GM23338 (cell line): ENCODE measurements around the gene ALCAM. TPM values are rescaled to one million over a fixed set of nuclear protein-coding genes. Genes with fewer than 3 reads are reported as not detected.

ENCODE experiments used
- ATAC-seq: fragments of 200-7000 bp; cut with Tn5 transposase; 3 replicates; pipeline ENCODE4 v1.9.1; 2020
- DNase-seq: peaks from one replicate; pipeline ENCODE4 v3.0.0-alpha.2; 2015; ENCODE audit warnings: low spot score
- H2AFZ ChIP-seq: fragments of 200-600 bp; sonication (generic); 2 replicates; pipeline ENCODE4 v1.8.0; 2016; ENCODE audit warnings: antibody characterized with exemption, mild to moderate bottlenecking, moderate library complexity
- H3F3A ChIP-seq: fragments of 200-600 bp; sonication (generic); replicated peaks from 2 replicates; pipeline ENCODE4 v1.8.0; 2017; ENCODE audit warnings: antibody characterized with exemption, mixed run types, low read depth
- H3K27ac ChIP-seq: fragments of 200-600 bp; sonication (generic); 2 replicates; pipeline ENCODE4 v1.6.1; 2016; ENCODE audit warnings: low read depth
- H3K27me3 ChIP-seq: fragments of 200-600 bp; sonication (generic); 2 replicates; pipeline ENCODE4 v1.8.0; 2016; ENCODE audit warnings: mild to moderate bottlenecking, mixed run types, moderate library complexity; ENCODE audit not compliant: insufficient read depth
- H3K36me3 ChIP-seq: fragments of 200-600 bp; sonication (generic); 2 replicates; pipeline ENCODE4 v1.8.0; 2016; ENCODE audit warnings: mild to moderate bottlenecking; ENCODE audit not compliant: insufficient read depth
- H3K4me1 ChIP-seq: fragments of 200-600 bp; sonication (generic); 2 replicates; pipeline ENCODE4 v1.8.0; 2016; ENCODE audit warnings: mild to moderate bottlenecking, moderate library complexity; ENCODE audit not compliant: insufficient read depth
- H3K4me2 ChIP-seq: fragments of 200-600 bp; sonication (generic); 2 replicates; pipeline ENCODE4 v1.7.1; 2017; ENCODE audit warnings: mixed run types
- H3K4me3 ChIP-seq: fragments of 200-600 bp; sonication (generic); 2 replicates; pipeline ENCODE4 v1.6.1; 2016; ENCODE audit warnings: mixed run types
- H3K79me2 ChIP-seq: fragments of 200-600 bp; sonication (generic); replicated peaks from 2 replicates; pipeline ENCODE4 v1.8.0; 2017; ENCODE audit warnings: mild to moderate bottlenecking; ENCODE audit not compliant: insufficient read depth
- H3K9me2 ChIP-seq: fragments of 200-600 bp; sonication (generic); 2 replicates; pipeline ENCODE4 v1.8.0; 2017; ENCODE audit not compliant: insufficient read depth
- H4K20me1 ChIP-seq: fragments of 200-600 bp; sonication (generic); replicated peaks from 2 replicates; pipeline ENCODE4 v1.8.0; 2017; ENCODE audit warnings: mild to moderate bottlenecking; ENCODE audit not compliant: insufficient read depth
- H3K27ac Mint-ChIP-seq: 2 replicates; pipeline ENCODE4 v1.8.0; 2020; ENCODE audit warnings: inconsistent platforms, mild to moderate bottlenecking, moderate library complexity, mixed read lengths
- H3K27me3 Mint-ChIP-seq: 3 replicates; pipeline ENCODE4 v1.8.0; 2022; ENCODE audit warnings: low read depth, mild to moderate bottlenecking, moderate library complexity, mixed read lengths, inconsistent platforms; ENCODE audit not compliant: insufficient read depth, poor library complexity
- H3K36me3 Mint-ChIP-seq: 3 replicates; pipeline ENCODE4 v1.8.0; 2021; ENCODE audit warnings: low read depth, mild to moderate bottlenecking, inconsistent platforms, moderate library complexity, mixed read lengths
- H3K4me1 Mint-ChIP-seq: 3 replicates; pipeline ENCODE4 v1.8.0; 2020; ENCODE audit warnings: mild to moderate bottlenecking, inconsistent platforms, mixed read lengths
- H3K4me3 Mint-ChIP-seq: 3 replicates; pipeline ENCODE4 v1.8.0; 2021; ENCODE audit warnings: moderate library complexity, mild to moderate bottlenecking, inconsistent platforms, mixed read lengths
- H3K9me3 Mint-ChIP-seq: 3 replicates; pipeline ENCODE4 v1.8.0; 2020; ENCODE audit warnings: moderate library complexity, mild to moderate bottlenecking, inconsistent platforms, mixed read lengths
- CREB1 ChIP-seq: fragments of 250-450 bp; sonication (Bioruptor Pico); IDR thresholded peaks from 2 replicates; pipeline ENCODE4 v1.5.0; 2020; ENCODE audit warnings: low read depth, mild to moderate bottlenecking, moderate library complexity
- JUNB ChIP-seq: IDR thresholded peaks from one replicate; pipeline ENCODE4 v1.6.1; 2016; ENCODE audit warnings: antibody characterized with exemption; ENCODE audit not compliant: unreplicated experiment
- NANOG ChIP-seq: IDR thresholded peaks from 2 replicates; pipeline ENCODE4 v1.6.1; 2016; ENCODE audit warnings: antibody characterized with exemption, borderline replicate concordance
- POLR2AphosphoS5 ChIP-seq: IDR thresholded peaks from 2 replicates; pipeline ENCODE4 v1.6.1; 2016; ENCODE audit warnings: antibody characterized with exemption, low read depth
- STAT1 ChIP-seq: IDR thresholded peaks from one replicate; pipeline ENCODE4 v1.6.1; 2016; ENCODE audit warnings: antibody characterized with exemption; ENCODE audit not compliant: unreplicated experiment
- ZNF114 ChIP-seq: fragments of 250-450 bp; sonication (Bioruptor Pico); IDR thresholded peaks from 2 replicates; pipeline ENCODE4 v1.5.0; 2020; ENCODE audit warnings: mild to moderate bottlenecking, moderate library complexity
- ZNF331 ChIP-seq: fragments of 250-450 bp; sonication (Bioruptor Pico); IDR thresholded peaks from 2 replicates; pipeline ENCODE4 v1.5.0; 2020; ENCODE audit warnings: low read depth, mild to moderate bottlenecking, moderate library complexity
- polyA plus RNA-seq: library from polyadenylated mRNA; unstranded; fragments of >200 nt; fragmentation: Nextera tagmentation; extraction: Ambion mirVana; gene quantifications from 2 replicates; pipeline ENCODE4 v1.2.1, GENCODE V29; 2016
- total RNA-seq: library from RNA; depleted of rRNA; stranded (reverse); fragments of >200 nt; shearing (Covaris generic); gene quantifications from 2 replicates; pipeline ENCODE4 v1.2.3, GENCODE V29; 2014
- TF ChIP-seq, protein P1 (sequence below): IDR thresholded peaks from one replicate; pipeline ENCODE4 v1.6.1; 2018; ENCODE audit warnings: antibody characterized with exemption; ENCODE audit not compliant: unreplicated experiment
- TF ChIP-seq, protein P2 (sequence below): fragments of 250-450 bp; sonication (Bioruptor Pico); IDR thresholded peaks from 2 replicates; pipeline ENCODE4 v1.5.0; 2020; ENCODE audit warnings: mild to moderate bottlenecking, moderate library complexity
- TF ChIP-seq, protein P3 (sequence below): IDR thresholded peaks from 2 replicates; pipeline ENCODE4 v1.6.1; 2016; ENCODE audit warnings: antibody characterized with exemption

ALCAM gene
- total and polyA plus RNA-seq, 2 experiments from 2014 or later: 11.3 to 36.0 TPM

DNA sequence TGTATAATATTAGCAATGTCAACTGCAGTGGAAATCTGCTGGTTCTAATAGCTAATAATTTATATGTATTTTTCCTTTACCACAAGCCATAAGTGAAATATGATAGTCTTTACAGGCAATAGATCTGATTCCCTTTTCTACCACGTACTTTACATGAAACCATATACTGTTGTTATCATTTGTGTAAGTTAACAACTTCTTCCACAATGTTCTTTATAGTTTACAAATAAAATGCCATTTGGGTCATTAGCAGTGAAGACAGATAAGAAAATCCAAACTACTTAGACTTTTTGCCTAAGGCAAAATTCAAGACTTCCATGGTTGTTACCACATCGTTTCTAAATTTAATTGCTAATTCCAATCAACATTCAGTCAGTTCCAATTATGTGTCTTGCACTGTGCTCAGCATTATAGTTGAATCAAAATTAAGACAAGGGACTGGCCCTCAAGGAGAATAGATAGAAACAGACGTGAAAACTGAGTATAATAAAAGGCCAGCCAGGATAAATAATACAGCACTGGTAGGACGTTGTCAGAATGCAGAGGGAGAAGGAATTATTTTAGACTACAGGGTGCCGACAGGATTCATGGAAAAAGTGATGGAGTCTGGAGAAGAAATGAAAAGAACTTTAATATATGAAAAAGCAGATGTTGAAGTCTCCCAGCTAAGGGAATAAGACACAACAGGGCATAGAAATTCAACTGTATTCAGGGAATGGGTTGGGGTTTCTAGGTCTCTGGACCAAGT, 249.8 kb downstream of the ALCAM start:
- Histone ChIP-seq H3F3A (no peaks in the 10 kb centered on the region), H3K36me3 (no peaks in the 10 kb centered on the region), H3K27me3 (no peaks in the 10 kb centered on the region), H3K4me1 (0 out of 2 replicates have a peak, but pooled peaks cover 4% of the 10 kb centered on the region), H3K4me3 (no peak overlapping the region), H4K20me1 (no peaks in the 10 kb centered on the region), H3K9me2 (no peaks in the 10 kb centered on the region), H3K79me2 (no peaks in the 10 kb centered on the region), H2AFZ (no peak overlapping the region), H3K4me2 (no peak overlapping the region), H3K27ac (no peak overlapping the region)
- no peaks in the 10 kb centered on the region for H3K9me3 Mint-ChIP-seq
- peaks cover 2% of the 10 kb centered on the region for H3K27me3 Mint-ChIP-seq
- H3K36me3 Mint-ChIP-seq: no peaks in the 10 kb centered on the region
- TF ChIP-seq CREB1 (CRISPR knock-in tag): no peak
- TF ChIP-seq, protein P1, sequence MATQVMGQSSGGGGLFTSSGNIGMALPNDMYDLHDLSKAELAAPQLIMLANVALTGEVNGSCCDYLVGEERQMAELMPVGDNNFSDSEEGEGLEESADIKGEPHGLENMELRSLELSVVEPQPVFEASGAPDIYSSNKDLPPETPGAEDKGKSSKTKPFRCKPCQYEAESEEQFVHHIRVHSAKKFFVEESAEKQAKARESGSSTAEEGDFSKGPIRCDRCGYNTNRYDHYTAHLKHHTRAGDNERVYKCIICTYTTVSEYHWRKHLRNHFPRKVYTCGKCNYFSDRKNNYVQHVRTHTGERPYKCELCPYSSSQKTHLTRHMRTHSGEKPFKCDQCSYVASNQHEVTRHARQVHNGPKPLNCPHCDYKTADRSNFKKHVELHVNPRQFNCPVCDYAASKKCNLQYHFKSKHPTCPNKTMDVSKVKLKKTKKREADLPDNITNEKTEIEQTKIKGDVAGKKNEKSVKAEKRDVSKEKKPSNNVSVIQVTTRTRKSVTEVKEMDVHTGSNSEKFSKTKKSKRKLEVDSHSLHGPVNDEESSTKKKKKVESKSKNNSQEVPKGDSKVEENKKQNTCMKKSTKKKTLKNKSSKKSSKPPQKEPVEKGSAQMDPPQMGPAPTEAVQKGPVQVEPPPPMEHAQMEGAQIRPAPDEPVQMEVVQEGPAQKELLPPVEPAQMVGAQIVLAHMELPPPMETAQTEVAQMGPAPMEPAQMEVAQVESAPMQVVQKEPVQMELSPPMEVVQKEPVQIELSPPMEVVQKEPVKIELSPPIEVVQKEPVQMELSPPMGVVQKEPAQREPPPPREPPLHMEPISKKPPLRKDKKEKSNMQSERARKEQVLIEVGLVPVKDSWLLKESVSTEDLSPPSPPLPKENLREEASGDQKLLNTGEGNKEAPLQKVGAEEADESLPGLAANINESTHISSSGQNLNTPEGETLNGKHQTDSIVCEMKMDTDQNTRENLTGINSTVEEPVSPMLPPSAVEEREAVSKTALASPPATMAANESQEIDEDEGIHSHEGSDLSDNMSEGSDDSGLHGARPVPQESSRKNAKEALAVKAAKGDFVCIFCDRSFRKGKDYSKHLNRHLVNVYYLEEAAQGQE: no peak
- ATAC-seq (no peak), DNase-seq (no peak)
- no peak overlapping the region for H3K4me3 Mint-ChIP-seq
- H3K4me1 Mint-ChIP-seq: peaks cover 14% of the 10 kb centered on the region
- no peak overlapping the region for H3K27ac Mint-ChIP-seq

DNA sequence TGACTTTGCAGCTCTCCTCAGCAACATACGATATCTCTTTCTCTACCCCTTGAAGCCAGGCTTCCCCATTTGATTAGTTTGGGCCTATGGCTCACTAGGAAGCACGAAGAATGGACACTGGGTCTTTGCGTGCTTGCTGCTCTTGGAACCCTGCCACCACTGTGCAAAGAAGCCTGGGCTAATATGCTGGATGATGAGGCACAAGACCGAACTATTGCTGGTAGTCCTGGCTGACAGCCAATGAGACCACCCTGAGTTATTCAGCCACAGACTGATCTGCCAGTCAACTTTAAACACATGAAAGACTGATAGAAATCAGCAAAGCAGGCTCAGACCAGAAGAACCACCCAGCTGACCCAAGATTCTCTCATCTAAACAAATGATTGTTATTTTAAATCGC, 251.8 kb downstream of the ALCAM start:
- H3K4me3 Mint-ChIP-seq: no peak overlapping the region
- peaks cover 2% of the 10 kb centered on the region for H3K27me3 Mint-ChIP-seq
- H3K4me2 ChIP-seq: no peak overlapping the region
- DNase-seq: no peak
- no peak overlapping the region for H3K27ac ChIP-seq
- no peaks in the 10 kb centered on the region for H3K9me2 ChIP-seq
- no peak overlapping the region for H2AFZ ChIP-seq
- no peaks in the 10 kb centered on the region; the same call in 2 of the 3 replicates for H3K4me1 Mint-ChIP-seq
- H3F3A ChIP-seq: no peaks in the 10 kb centered on the region
- H4K20me1 ChIP-seq: no peaks in the 10 kb centered on the region
- ATAC-seq: no peak
- H3K27ac Mint-ChIP-seq: no peak overlapping the region
- no peaks in the 10 kb centered on the region for H3K36me3 ChIP-seq
- no peaks in the 10 kb centered on the region for H3K79me2 ChIP-seq
- no peaks in the 10 kb centered on the region for H3K9me3 Mint-ChIP-seq
- no peak overlapping the region for H3K4me3 ChIP-seq
- H3K4me1 ChIP-seq: no peaks in the 10 kb centered on the region
- no peaks in the 10 kb centered on the region for H3K27me3 ChIP-seq
- no peaks in the 10 kb centered on the region for H3K36me3 Mint-ChIP-seq
- no peak for TF ChIP-seq JUNB
- TF ChIP-seq, protein P2, sequence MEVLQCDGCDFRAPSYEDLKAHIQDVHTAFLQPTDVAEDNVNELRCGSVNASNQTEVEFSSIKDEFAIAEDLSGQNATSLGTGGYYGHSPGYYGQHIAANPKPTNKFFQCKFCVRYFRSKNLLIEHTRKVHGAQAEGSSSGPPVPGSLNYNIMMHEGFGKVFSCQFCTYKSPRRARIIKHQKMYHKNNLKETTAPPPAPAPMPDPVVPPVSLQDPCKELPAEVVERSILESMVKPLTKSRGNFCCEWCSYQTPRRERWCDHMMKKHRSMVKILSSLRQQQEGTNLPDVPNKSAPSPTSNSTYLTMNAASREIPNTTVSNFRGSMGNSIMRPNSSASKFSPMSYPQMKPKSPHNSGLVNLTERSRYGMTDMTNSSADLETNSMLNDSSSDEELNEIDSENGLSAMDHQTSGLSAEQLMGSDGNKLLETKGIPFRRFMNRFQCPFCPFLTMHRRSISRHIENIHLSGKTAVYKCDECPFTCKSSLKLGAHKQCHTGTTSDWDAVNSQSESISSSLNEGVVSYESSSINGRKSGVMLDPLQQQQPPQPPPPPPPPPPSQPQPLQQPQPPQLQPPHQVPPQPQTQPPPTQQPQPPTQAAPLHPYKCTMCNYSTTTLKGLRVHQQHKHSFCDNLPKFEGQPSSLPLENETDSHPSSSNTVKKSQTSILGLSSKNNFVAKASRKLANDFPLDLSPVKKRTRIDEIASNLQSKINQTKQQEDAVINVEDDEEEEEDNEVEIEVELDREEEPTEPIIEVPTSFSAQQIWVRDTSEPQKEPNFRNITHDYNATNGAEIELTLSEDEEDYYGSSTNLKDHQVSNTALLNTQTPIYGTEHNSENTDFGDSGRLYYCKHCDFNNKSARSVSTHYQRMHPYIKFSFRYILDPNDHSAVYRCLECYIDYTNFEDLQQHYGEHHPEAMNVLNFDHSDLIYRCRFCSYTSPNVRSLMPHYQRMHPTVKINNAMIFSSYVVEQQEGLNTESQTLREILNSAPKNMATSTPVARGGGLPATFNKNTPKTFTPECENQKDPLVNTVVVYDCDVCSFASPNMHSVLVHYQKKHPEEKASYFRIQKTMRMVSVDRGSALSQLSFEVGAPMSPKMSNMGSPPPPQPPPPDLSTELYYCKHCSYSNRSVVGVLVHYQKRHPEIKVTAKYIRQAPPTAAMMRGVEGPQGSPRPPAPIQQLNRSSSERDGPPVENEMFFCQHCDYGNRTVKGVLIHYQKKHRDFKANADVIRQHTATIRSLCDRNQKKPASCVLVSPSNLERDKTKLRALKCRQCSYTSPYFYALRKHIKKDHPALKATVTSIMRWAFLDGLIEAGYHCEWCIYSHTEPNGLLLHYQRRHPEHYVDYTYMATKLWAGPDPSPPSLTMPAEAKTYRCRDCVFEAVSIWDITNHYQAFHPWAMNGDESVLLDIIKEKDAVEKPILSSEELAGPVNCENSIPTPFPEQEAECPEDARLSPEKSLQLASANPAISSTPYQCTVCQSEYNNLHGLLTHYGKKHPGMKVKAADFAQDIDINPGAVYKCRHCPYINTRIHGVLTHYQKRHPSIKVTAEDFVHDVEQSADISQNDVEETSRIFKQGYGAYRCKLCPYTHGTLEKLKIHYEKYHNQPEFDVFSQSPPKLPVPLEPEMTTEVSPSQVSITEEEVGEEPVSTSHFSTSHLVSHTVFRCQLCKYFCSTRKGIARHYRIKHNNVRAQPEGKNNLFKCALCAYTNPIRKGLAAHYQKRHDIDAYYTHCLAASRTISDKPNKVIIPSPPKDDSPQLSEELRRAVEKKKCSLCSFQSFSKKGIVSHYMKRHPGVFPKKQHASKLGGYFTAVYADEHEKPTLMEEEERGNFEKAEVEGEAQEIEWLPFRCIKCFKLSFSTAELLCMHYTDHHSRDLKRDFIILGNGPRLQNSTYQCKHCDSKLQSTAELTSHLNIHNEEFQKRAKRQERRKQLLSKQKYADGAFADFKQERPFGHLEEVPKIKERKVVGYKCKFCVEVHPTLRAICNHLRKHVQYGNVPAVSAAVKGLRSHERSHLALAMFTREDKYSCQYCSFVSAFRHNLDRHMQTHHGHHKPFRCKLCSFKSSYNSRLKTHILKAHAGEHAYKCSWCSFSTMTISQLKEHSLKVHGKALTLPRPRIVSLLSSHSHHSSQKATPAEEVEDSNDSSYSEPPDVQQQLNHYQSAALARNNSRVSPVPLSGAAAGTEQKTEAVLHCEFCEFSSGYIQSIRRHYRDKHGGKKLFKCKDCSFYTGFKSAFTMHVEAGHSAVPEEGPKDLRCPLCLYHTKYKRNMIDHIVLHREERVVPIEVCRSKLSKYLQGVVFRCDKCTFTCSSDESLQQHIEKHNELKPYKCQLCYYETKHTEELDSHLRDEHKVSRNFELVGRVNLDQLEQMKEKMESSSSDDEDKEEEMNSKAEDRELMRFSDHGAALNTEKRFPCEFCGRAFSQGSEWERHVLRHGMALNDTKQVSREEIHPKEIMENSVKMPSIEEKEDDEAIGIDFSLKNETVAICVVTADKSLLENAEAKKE (CRISPR knock-in tag): no peak
- no peak for TF ChIP-seq POLR2AphosphoS5
- no peak for TF ChIP-seq ZNF114 (CRISPR knock-in tag)
- TF ChIP-seq, protein P3, sequence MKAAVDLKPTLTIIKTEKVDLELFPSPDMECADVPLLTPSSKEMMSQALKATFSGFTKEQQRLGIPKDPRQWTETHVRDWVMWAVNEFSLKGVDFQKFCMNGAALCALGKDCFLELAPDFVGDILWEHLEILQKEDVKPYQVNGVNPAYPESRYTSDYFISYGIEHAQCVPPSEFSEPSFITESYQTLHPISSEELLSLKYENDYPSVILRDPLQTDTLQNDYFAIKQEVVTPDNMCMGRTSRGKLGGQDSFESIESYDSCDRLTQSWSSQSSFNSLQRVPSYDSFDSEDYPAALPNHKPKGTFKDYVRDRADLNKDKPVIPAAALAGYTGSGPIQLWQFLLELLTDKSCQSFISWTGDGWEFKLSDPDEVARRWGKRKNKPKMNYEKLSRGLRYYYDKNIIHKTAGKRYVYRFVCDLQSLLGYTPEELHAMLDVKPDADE: no peak
- TF ChIP-seq ZNF331 (CRISPR knock-in tag): no peak
- TF ChIP-seq STAT1: no peak
- no peak for TF ChIP-seq NANOG
- TF ChIP-seq CREB1 (CRISPR knock-in tag): no peak
